H9 (cell line): Measurements from ENCODE around the gene CAPN14. TPM values are rescaled to one million over a fixed set of nuclear protein-coding genes. Genes with fewer than 3 reads are reported as not detected.

Source experiments
- DNase-seq: peaks from one replicate; pipeline ENCODE4 v3.0.0-alpha.2; 2017
- H2AFZ ChIP-seq: one replicate; pipeline ENCODE4 v1.6.1; 2013; ENCODE audit warnings: mild to moderate bottlenecking, low read length, control low read depth, moderate library complexity
- H2AK5ac ChIP-seq: 2 replicates; pipeline ENCODE4 v1.6.1; 2013; ENCODE audit warnings: low read length, control low read depth, mixed read lengths; ENCODE audit not compliant: insufficient read length
- H2BK120ac ChIP-seq: one replicate; pipeline ENCODE4 v1.6.1; 2013; ENCODE audit warnings: low read depth, mild to moderate bottlenecking, low read length, control low read depth, inconsistent platforms; ENCODE audit not compliant: poor library complexity, severe bottlenecking
- H2BK12ac ChIP-seq: 2 replicates; pipeline ENCODE4 v1.6.1; 2013; ENCODE audit warnings: low read length, control low read depth, mixed read lengths, low read depth; ENCODE audit not compliant: insufficient read length
- H2BK15ac ChIP-seq: 2 replicates; pipeline ENCODE4 v1.6.1; 2013; ENCODE audit warnings: low read depth, low read length, control low read depth
- H2BK20ac ChIP-seq: one replicate; pipeline ENCODE4 v1.6.1; 2013; ENCODE audit warnings: low read depth, mild to moderate bottlenecking, low read length, control low read depth, inconsistent platforms; ENCODE audit not compliant: poor library complexity, severe bottlenecking
- H2BK5ac ChIP-seq: 2 replicates; pipeline ENCODE4 v1.6.1; 2013; ENCODE audit warnings: low read length, control low read depth, mixed read lengths; ENCODE audit not compliant: insufficient read length
- H3K14ac ChIP-seq: 2 replicates; pipeline ENCODE4 v1.6.1; 2013; ENCODE audit warnings: low read length, control low read depth; ENCODE audit not compliant: insufficient read depth
- H3K18ac ChIP-seq: 2 replicates; pipeline ENCODE4 v1.6.1; 2013; ENCODE audit warnings: low read depth, mild to moderate bottlenecking, mixed read lengths, low read length, control low read depth; ENCODE audit not compliant: insufficient read length
- H3K23ac ChIP-seq: 2 replicates; pipeline ENCODE4 v1.6.1; 2013; ENCODE audit warnings: low read length, control low read depth, mixed read lengths, low read depth; ENCODE audit not compliant: insufficient read length
- H3K23me2 ChIP-seq: 2 replicates; pipeline ENCODE4 v1.6.1; 2013; ENCODE audit warnings: low read depth, mild to moderate bottlenecking, mixed read lengths, low read length, control low read depth; ENCODE audit not compliant: insufficient read length, poor library complexity, severe bottlenecking
- H3K27ac ChIP-seq: 2 replicates; pipeline ENCODE4 v1.5.1; 2013; ENCODE audit warnings: low read length, control low read depth, mixed read lengths, low read depth; ENCODE audit not compliant: insufficient read length
- H3K27me3 ChIP-seq: 2 replicates; pipeline ENCODE4 v1.6.1; 2013; ENCODE audit warnings: low read length, control low read depth, inconsistent platforms; ENCODE audit not compliant: insufficient read depth
- H3K4ac ChIP-seq: 2 replicates; pipeline ENCODE4 v1.6.1; 2013; ENCODE audit warnings: low read depth, mild to moderate bottlenecking, control low read depth, inconsistent platforms, low read length, moderate library complexity
- H3K4me1 ChIP-seq: 2 replicates; pipeline ENCODE4 v1.6.1; 2013; ENCODE audit warnings: low read length, control low read depth, inconsistent platforms; ENCODE audit not compliant: insufficient read depth
- H3K4me2 ChIP-seq: 2 replicates; pipeline ENCODE4 v1.6.1; 2013; ENCODE audit warnings: low read length, control low read depth, mixed read lengths; ENCODE audit not compliant: insufficient read length, insufficient read depth
- H3K56ac ChIP-seq: 2 replicates; pipeline ENCODE4 v1.6.1; 2013; ENCODE audit warnings: low read depth, mild to moderate bottlenecking, mixed read lengths, low read length, control low read depth; ENCODE audit not compliant: insufficient read length
- H3K79me1 ChIP-seq: 2 replicates; pipeline ENCODE4 v1.6.1; 2013; ENCODE audit warnings: low read depth, mild to moderate bottlenecking, moderate library complexity, low read length, control low read depth, inconsistent platforms; ENCODE audit not compliant: insufficient read depth, poor library complexity, severe bottlenecking
- H3K79me2 ChIP-seq: 2 replicates; pipeline ENCODE4 v1.6.1; 2013; ENCODE audit warnings: low read length, control low read depth, inconsistent platforms; ENCODE audit not compliant: insufficient read depth
- H3K9ac ChIP-seq: 2 replicates; pipeline ENCODE4 v1.6.1; 2013; ENCODE audit warnings: low read length, control low read depth, mixed read lengths; ENCODE audit not compliant: insufficient read length; ENCODE audit errors: extremely low read depth
- H3K9me3 ChIP-seq: one replicate; pipeline ENCODE4 v1.6.1; 2013; ENCODE audit warnings: low read depth, low read length, inconsistent platforms; ENCODE audit not compliant: control insufficient read depth
- H3T11ph ChIP-seq: one replicate; pipeline ENCODE4 v1.6.1; 2013; ENCODE audit warnings: mild to moderate bottlenecking, low read length, control low read depth, inconsistent platforms
- H4K20me1 ChIP-seq: one replicate; pipeline ENCODE4 v1.6.1; 2013; ENCODE audit not compliant: control insufficient read depth, insufficient read length, insufficient read depth
- H4K5ac ChIP-seq: 2 replicates; pipeline ENCODE4 v1.6.1; 2013; ENCODE audit warnings: low read depth, mild to moderate bottlenecking, mixed read lengths, low read length, control low read depth; ENCODE audit not compliant: insufficient read length
- H4K8ac ChIP-seq: replicated peaks from 2 replicates; pipeline ENCODE4 v1.6.1; 2013; ENCODE audit warnings: low read length, control low read depth, mixed read lengths, low read depth; ENCODE audit not compliant: insufficient read length
- H4K91ac ChIP-seq: 2 replicates; pipeline ENCODE4 v1.6.1; 2013; ENCODE audit warnings: low read depth, mild to moderate bottlenecking, moderate library complexity, mixed read lengths, low read length, control low read depth; ENCODE audit not compliant: insufficient read length
- H3K27ac Mint-ChIP-seq, 3 experiments: 2 replicates in 2 of 3; 3 replicates in 1 of 3; pipeline ENCODE4 v1.8.0; 2020 to 2021; ENCODE audit warnings: mixed read lengths in 3 of 3, mild to moderate bottlenecking in 1 of 3, moderate library complexity in 1 of 3
- H3K27me3 Mint-ChIP-seq: 2 replicates; pipeline ENCODE4 v1.8.0; 2021; ENCODE audit warnings: low read depth, mild to moderate bottlenecking, moderate library complexity, mixed read lengths
- H3K36me3 Mint-ChIP-seq, 3 experiments: 2 replicates in 2 of 3; 3 replicates in 1 of 3; pipeline ENCODE4 v1.8.0; 2020 to 2021; ENCODE audit warnings: low read depth in 3 of 3, mixed read lengths in 3 of 3; ENCODE audit not compliant: insufficient read depth in 1 of 3
- H3K4me1 Mint-ChIP-seq, 2 experiments: 2 replicates each; pipeline ENCODE4 v1.8.0; 2020; ENCODE audit warnings: mixed read lengths in 2 of 2
- H3K4me3 Mint-ChIP-seq, 2 experiments: 2 replicates in 1 of 2; 3 replicates in 1 of 2; pipeline ENCODE4 v1.8.0; 2020 to 2021; ENCODE audit warnings: mild to moderate bottlenecking in 2 of 2, mixed read lengths in 2 of 2, moderate library complexity in 1 of 2
- H3K9me3 Mint-ChIP-seq, 2 experiments: 2 replicates in 1 of 2; 3 replicates in 1 of 2; pipeline ENCODE4 v1.8.0; 2020; ENCODE audit warnings: mild to moderate bottlenecking in 2 of 2, mixed read lengths in 2 of 2, moderate library complexity in 1 of 2
- WGBS: extraction: QIAGEN DNeasy Blood & Tissue Kit; methylation state at CpG from one replicate; pipeline ENCODE4 v1.1.7; 2013; ENCODE audit warnings: missing lambda C conversion rate, low lambda C conversion rate, mixed read lengths; ENCODE audit not compliant: insufficient read length; ENCODE audit errors: extremely low coverage; 5-methylcytosine and 5-hydroxymethylcytosine counted together
- total RNA-seq: library from RNA; stranded (reverse); gene quantifications from 2 replicates; pipeline ENCODE4 v1.2.1, GENCODE V29; 2021
- TF ChIP-seq, protein P1 (sequence below): fragments of 200-600 bp; sonication (generic); conservative IDR thresholded peaks from 3 replicates; pipeline ENCODE4 v1.8.0; 2021; ENCODE audit warnings: antibody characterized with exemption, mild to moderate bottlenecking

Gene CAPN14
- total RNA-seq, 1 experiment from 2014 or later, result 0.09 TPM

DNA sequence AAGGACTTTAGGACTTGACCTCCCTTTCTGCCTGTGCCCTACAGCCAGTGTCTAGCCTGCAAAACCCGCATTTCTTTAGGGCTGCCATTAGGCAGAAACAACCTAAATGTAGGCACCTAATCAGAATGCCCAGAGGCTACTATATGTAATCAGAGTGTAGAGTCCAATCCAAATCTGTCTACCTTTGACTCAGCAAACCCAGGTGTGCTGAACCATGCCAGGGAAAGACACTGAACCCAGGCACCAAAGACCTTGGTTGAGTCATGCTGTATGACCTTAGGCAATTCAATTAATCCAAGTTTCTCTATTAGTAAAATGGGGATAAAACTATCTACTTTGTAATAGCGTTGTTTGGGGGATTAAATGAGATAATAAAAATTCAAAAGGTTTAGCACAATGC, 20.7 kb downstream of the CAPN14 start:
- Histone ChIP-seq H2BK5ac (no peak overlapping the region), H3K27me3 (no peaks in the 10 kb centered on the region), H3K4me2 (no peak overlapping the region), H3K27ac (no peak overlapping the region), H3K14ac (no peak overlapping the region), H3K9ac (no peak overlapping the region), H2BK120ac (no peak overlapping the region), H2AK5ac (no peak overlapping the region), H4K5ac (no peak overlapping the region), H4K20me1 (no peaks in the 10 kb centered on the region), H3T11ph (no peak overlapping the region), H2BK20ac (no peak overlapping the region), H3K79me2 (no peaks in the 10 kb centered on the region), H3K23ac (no peak overlapping the region), H2BK15ac (no peak overlapping the region), H3K23me2 (no peaks in the 10 kb centered on the region), H3K4ac (no peak overlapping the region), H3K56ac (no peak overlapping the region), H4K91ac (no peak overlapping the region), H3K79me1 (no peaks in the 10 kb centered on the region), H3K9me3 (no peaks in the 10 kb centered on the region), H3K4me1 (no peaks in the 10 kb centered on the region), H4K8ac (no peak overlapping the region), H3K18ac (no peak overlapping the region), H2BK12ac (no peak overlapping the region), H2AFZ (no peak overlapping the region)
- Mint-ChIP-seq H3K27ac (no peak overlapping the region), H3K4me1 (peaks cover 10 to 12% of the 10 kb centered on the region in 2 experiments), H3K4me3 (no peak overlapping the region), H3K36me3 (no peaks in the 10 kb centered on the region), H3K9me3 (no peaks in the 10 kb centered on the region), H3K27me3 (peaks cover 8% of the 10 kb centered on the region)
- no CpG with 5 or more reads among the region's 2 CpGs for whole genome bisulfite sequencing
- TF ChIP-seq, protein P1, sequence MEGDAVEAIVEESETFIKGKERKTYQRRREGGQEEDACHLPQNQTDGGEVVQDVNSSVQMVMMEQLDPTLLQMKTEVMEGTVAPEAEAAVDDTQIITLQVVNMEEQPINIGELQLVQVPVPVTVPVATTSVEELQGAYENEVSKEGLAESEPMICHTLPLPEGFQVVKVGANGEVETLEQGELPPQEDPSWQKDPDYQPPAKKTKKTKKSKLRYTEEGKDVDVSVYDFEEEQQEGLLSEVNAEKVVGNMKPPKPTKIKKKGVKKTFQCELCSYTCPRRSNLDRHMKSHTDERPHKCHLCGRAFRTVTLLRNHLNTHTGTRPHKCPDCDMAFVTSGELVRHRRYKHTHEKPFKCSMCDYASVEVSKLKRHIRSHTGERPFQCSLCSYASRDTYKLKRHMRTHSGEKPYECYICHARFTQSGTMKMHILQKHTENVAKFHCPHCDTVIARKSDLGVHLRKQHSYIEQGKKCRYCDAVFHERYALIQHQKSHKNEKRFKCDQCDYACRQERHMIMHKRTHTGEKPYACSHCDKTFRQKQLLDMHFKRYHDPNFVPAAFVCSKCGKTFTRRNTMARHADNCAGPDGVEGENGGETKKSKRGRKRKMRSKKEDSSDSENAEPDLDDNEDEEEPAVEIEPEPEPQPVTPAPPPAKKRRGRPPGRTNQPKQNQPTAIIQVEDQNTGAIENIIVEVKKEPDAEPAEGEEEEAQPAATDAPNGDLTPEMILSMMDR, result no peak
- DNase-seq, result no peak
